Astrocyte of the spinal cord (primary cell): Measurements from ENCODE around the gene TMEM187.

Source experiments
- DNase-seq: peaks from one replicate; pipeline ENCODE4 v3.0.0; 2011; ENCODE audit warnings: low read depth, low spot score
- H3K4me3 ChIP-seq: 2 replicates; pipeline ENCODE4 v1.5.1; 2011; ENCODE audit warnings: low read depth, mild to moderate bottlenecking, low read length, moderate library complexity
- CTCF ChIP-seq: IDR thresholded peaks from 2 replicates; pipeline ENCODE4 v1.5.1; 2012; ENCODE audit warnings: low read depth, mild to moderate bottlenecking, low read length, inconsistent platforms
- in situ Hi-C: cut with HindIII; loops from 2 replicates; pipeline ENCODE4 v1.10.0; 2017; ENCODE audit warnings: low sequenced_read_pairs

Gene TMEM187

GRCh38 chrX:153960077-153960476, 12.5 kb upstream of the TMEM187 start:
- no peak for TF ChIP-seq CTCF
- H3K4me3 ChIP-seq: no peak overlapping the region
- no peak for DNase-seq
- in situ Hi-C loops: no loop called here

DNA sequence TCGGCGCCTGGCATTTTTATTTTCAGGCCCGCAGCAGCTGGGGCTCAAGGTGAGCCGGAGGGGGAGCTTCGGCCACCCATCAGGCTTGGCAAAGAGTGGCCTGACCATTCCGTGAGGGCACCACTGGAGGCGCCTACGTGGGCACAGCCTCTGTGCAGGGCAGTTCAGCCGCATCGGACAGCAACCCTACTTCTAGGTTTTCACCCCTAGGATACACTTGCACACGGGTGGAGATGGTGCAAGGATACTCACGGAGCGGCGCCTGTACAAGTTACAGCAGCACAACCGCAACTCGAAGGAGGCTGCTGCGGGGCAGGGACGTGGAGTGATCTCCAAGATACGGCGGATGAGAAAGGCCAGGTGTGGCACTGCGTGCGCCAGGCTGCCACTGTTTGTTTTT, 11.8 kb upstream of the TMEM187 start:
- in situ Hi-C loops: no loop called here
- DNase-seq: no peak
- TF ChIP-seq CTCF: no peak
- H3K4me3 ChIP-seq: no peak overlapping the region

DNA sequence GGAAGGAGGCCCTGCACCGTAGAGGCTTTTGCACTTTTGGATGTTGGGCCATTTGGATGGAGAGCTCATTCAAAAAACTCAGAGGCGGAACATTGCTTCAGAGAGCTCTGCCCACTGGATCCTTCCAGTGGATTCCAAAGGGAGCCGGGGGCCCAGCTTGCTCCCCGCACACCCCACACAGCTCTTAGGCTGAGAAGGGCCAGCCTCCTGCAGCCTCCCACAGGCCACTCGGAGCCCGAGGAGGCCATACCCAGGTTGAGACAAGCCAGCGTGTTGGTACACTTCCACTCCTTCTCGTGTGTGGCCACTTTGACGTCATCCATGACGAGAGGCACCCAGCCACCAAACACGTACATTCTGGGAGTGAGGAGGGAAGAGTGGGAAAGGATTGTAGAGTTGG, 11.3 kb upstream of the TMEM187 start:
- DNase-seq: no peak
- TF ChIP-seq CTCF: no peak
- in situ Hi-C loops: no loop called here
- H3K4me3 ChIP-seq: no peak overlapping the region

DNA sequence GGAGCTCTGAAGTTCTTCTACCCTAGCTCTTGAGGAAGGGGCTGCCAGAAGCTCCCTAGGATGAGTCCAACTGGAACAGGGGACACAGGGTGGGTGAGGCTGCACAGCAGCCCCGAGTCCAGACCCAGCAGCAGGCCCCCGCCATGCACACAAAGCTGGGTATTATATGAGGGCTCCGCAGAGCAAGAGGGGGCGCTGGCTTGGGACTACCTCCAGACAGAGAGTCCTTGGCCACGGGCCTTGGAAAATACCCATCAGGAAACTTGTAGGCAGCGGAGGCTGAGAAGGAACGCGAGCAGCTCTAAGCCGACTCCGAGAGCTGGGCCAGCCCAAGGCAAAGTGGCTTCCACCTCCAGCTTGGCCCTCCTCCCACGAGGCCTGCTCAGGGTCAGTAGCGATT, 9.0 kb upstream of the TMEM187 start:
- DNase-seq: no peak
- in situ Hi-C loops: no loop called here
- no peak overlapping the region for H3K4me3 ChIP-seq
- TF ChIP-seq CTCF: no peak

- in situ Hi-C loops: no loop called here
- DNase-seq: no peak
- H3K4me3 ChIP-seq: no peak overlapping the region
- no peak for TF ChIP-seq CTCF
Measured at GRCh38 chrX:153964105-153964504, 8.4 kb upstream of the TMEM187 start.

GRCh38 chrX:153965406-153965805, 7.1 kb upstream of the TMEM187 start:
- no peak for TF ChIP-seq CTCF
- H3K4me3 ChIP-seq: no peak overlapping the region
- no peak for DNase-seq
- in situ Hi-C loops: no loop called here

DNA sequence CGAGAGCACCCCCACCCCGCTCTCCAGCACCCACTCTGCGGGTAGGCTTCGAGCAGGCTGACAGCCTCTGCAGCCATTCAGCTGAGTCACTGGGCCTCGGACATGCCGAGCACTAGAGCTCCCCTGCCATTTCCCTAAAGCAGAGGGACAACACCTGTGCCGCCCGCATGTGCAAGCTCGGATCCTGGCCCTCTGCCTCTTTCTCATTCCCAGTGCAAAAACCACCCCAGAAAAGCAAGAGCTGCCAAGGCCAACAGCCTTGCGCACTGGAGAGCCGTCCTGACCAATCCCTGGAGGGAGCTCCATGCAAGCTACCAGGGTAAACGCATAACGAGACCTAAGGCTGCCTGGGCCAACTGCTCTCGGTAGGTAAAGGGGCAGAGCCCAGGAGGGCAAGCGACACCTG, 6.3 kb upstream of the TMEM187 start:
- DNase-seq: peak; percentile 17
- in situ Hi-C loops: no loop called here
- H3K4me3 ChIP-seq: no peak overlapping the region
- no peak for TF ChIP-seq CTCF
